Measurements from ENCODE around the gene CENPW.

The CENPW gene

GRCh38 chr6:126339796-126340609 is at the start of gene CENPW:
Gene CENPW (plus strand): TSS chr6:126340115. CDS start chr6:126340274, 159 bp downstream.
- peak within 1 kb of the TSS; percentile 76 for H3K4me3 ChIP-seq (ENCODE audit: low read depth, low read length)

GRCh38 chr6:126293891-126294524 is 45.9 kb upstream of the CENPW start:
- no peak overlapping the region for H3K4me3 ChIP-seq (ENCODE audit: low read depth, low read length)

- no peak overlapping the region for H3K4me3 ChIP-seq (ENCODE audit: low read depth, low read length)
Observed at GRCh38 chr6:126300126-126300525, 39.8 kb upstream of the CENPW start.

GRCh38 chr6:126300735-126301134 is 39.2 kb upstream of the CENPW start:
- no peak overlapping the region for H3K4me3 ChIP-seq (ENCODE audit: low read depth, low read length)

GRCh38 chr6:126302191-126302590 is 37.7 kb upstream of the CENPW start:
- no peak overlapping the region for H3K4me3 ChIP-seq (ENCODE audit: low read depth, low read length)

- no peak overlapping the region for H3K4me3 ChIP-seq (ENCODE audit: low read depth, low read length)
Observed at GRCh38 chr6:126307849-126308248, 32.1 kb upstream of the CENPW start.

- H3K4me3 ChIP-seq (ENCODE audit: low read depth, low read length), result no peak overlapping the region
Observed at GRCh38 chr6:126308362-126308761, 31.6 kb upstream of the CENPW start.

- no peak overlapping the region for H3K4me3 ChIP-seq (ENCODE audit: low read depth, low read length)
Observed at GRCh38 chr6:126312013-126312665, 27.8 kb upstream of the CENPW start.

- H3K4me3 ChIP-seq (ENCODE audit: low read depth, low read length), result no peak overlapping the region
Observed at GRCh38 chr6:126313941-126314340, 26.0 kb upstream of the CENPW start.

GRCh38 chr6:126318797-126319196 is 21.1 kb upstream of the CENPW start:
- H3K4me3 ChIP-seq (ENCODE audit: low read depth, low read length), result no peak overlapping the region

GRCh38 chr6:126333729-126334128 is 6.2 kb upstream of the CENPW start:
- H3K4me3 ChIP-seq (ENCODE audit: low read depth, low read length), result no peak overlapping the region

GRCh38 chr6:126335210-126335609 is 4.7 kb upstream of the CENPW start:
- no peak overlapping the region for H3K4me3 ChIP-seq (ENCODE audit: low read depth, low read length)

- no peak overlapping the region for H3K4me3 ChIP-seq (ENCODE audit: low read depth, low read length)
Observed at GRCh38 chr6:126337323-126337722, 2.6 kb upstream of the CENPW start.

GRCh38 chr6:126341126-126341525 is 1.2 kb downstream of the CENPW start:
- H3K4me3 ChIP-seq (ENCODE audit: low read depth, low read length), result peak overlapping the region; percentile 76

- H3K4me3 ChIP-seq (ENCODE audit: low read depth, low read length), result no peak overlapping the region
Observed at GRCh38 chr6:126344181-126344580, 4.3 kb downstream of the CENPW start.

- no peak overlapping the region for H3K4me3 ChIP-seq (ENCODE audit: low read depth, low read length)
Observed at GRCh38 chr6:126351960-126352359, 12.0 kb downstream of the CENPW start.

GRCh38 chr6:126352514-126352913 is 12.6 kb downstream of the CENPW start:
- H3K4me3 ChIP-seq (ENCODE audit: low read depth, low read length), result no peak overlapping the region

- H3K4me3 ChIP-seq (ENCODE audit: low read depth, low read length), result no peak overlapping the region
Observed at GRCh38 chr6:126356526-126356925, 16.6 kb downstream of the CENPW start.

- H3K4me3 ChIP-seq (ENCODE audit: low read depth, low read length), result no peak overlapping the region
Observed at GRCh38 chr6:126359936-126360537, 20.1 kb downstream of the CENPW start.

GRCh38 chr6:126361832-126362440 is 22.0 kb downstream of the CENPW start:
- no peak overlapping the region for H3K4me3 ChIP-seq (ENCODE audit: low read depth, low read length)

GRCh38 chr6:126367849-126368248 is 27.9 kb downstream of the CENPW start:
- no peak overlapping the region for H3K4me3 ChIP-seq (ENCODE audit: low read depth, low read length)
